Thoracic aorta (tissue), 2 donors: ENCODE measurements around the gene PER1. TPM values are rescaled to one million over a fixed set of nuclear protein-coding genes. Genes with fewer than 3 reads are reported as not detected.

Source experiments
- ATAC-seq: fragments of 150-250 bp; one replicate; pipeline ENCODE4 v1.8.0; 2017; ENCODE audit warnings: low read depth; ENCODE audit not compliant: insufficient number of reproducible peaks, low FRiP score
- DNase-seq: peaks from one replicate; pipeline ENCODE4 v3.0.0-alpha.2; 2020; ENCODE audit warnings: low spot score
- H3K27ac ChIP-seq, 2 donors: fragments of 200-600 bp; sonication (generic); 1 replicate in 1 of 2; 2 replicates in 1 of 2; pipeline ENCODE4 v1.5.1; 2016; ENCODE audit warnings: mild to moderate bottlenecking in 2 of 2, moderate library complexity in 2 of 2
- H3K27me3 ChIP-seq: fragments of 200-600 bp; sonication (generic); replicated peaks from 2 replicates; pipeline ENCODE4 v1.6.0; 2016; ENCODE audit warnings: mild to moderate bottlenecking; ENCODE audit not compliant: insufficient read depth
- H3K36me3 ChIP-seq: fragments of 200-600 bp; sonication (generic); one replicate; pipeline ENCODE4 v1.5.1; 2016
- H3K4me1 ChIP-seq, 2 donors: fragments of 200-600 bp; sonication (generic); 1 replicate in 1 of 2; 2 replicates in 1 of 2; pipeline versions ENCODE4 v1.5.1 to v1.6.0; 2016; ENCODE audit warnings: low read depth in 2 of 2, mild to moderate bottlenecking in 1 of 2; ENCODE audit not compliant: control insufficient read depth in 1 of 2
- H3K4me3 ChIP-seq: fragments of 200-600 bp; sonication (generic); 2 replicates; pipeline ENCODE4 v1.5.1; 2016; ENCODE audit warnings: mild to moderate bottlenecking
- H3K9me3 ChIP-seq: fragments of 200-600 bp; sonication (generic); 2 replicates; pipeline ENCODE4 v1.5.1; 2016
- total RNA-seq, 2 donors: library from RNA; depleted of rRNA; stranded (reverse); fragments of >200 nt; gene quantifications; one replicate each; pipeline versions ENCODE4 v1.1.0 to v1.2.3, GENCODE V29; 2016
- TF ChIP-seq, protein P1 (sequence below): fragments of 200-600 bp; sonication (generic); IDR thresholded peaks from one replicate; pipeline ENCODE4 v1.5.1; 2019; ENCODE audit warnings: antibody characterized with exemption

Gene PER1
- total RNA-seq, 2 donors from 2014 or later: 175 to 292 TPM

DNA sequence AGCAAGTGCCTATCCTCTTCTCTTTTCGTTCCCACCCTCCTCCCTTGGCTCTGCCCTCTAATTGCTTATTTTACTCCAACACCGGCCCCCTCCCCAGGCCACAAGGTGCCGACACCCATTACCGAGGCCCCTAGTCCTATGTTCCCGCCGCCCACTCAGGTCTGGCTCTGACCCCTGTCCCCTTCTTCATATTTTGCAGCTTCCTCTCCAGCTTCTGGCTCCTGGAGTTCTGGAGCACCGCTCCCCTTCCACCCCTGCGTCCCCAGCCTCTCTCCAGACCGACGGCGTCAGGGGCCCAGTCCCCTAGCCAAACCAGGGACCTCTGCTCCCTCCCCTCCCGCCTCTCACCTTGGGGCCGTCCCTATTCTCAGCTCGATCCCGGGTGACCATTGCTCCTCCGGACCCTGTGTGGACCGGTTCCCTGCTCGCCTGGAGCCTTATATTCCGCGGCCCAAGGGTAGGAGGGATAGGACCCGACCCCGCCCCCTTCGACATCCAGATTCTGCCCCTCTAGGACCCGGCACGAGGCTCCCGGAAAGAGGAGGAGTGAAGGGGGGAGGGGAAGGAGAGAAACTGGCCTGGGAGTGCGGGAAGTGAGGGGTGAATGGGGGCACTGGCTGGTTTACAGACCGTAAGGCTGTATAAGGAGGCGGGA, 28.4 kb downstream of the PER1 start, which contains the start of gene HES7:
HES7 (minus strand) TSS at position 412 of the 655 bp plus-strand sequence; CDS start at position 390, 22 bp downstream.
- no peak within 1 kb of the TSS for H3K27ac ChIP-seq
- H3K4me3 ChIP-seq: peak within 1 kb of the TSS; percentile 80
- TF ChIP-seq, protein P1, sequence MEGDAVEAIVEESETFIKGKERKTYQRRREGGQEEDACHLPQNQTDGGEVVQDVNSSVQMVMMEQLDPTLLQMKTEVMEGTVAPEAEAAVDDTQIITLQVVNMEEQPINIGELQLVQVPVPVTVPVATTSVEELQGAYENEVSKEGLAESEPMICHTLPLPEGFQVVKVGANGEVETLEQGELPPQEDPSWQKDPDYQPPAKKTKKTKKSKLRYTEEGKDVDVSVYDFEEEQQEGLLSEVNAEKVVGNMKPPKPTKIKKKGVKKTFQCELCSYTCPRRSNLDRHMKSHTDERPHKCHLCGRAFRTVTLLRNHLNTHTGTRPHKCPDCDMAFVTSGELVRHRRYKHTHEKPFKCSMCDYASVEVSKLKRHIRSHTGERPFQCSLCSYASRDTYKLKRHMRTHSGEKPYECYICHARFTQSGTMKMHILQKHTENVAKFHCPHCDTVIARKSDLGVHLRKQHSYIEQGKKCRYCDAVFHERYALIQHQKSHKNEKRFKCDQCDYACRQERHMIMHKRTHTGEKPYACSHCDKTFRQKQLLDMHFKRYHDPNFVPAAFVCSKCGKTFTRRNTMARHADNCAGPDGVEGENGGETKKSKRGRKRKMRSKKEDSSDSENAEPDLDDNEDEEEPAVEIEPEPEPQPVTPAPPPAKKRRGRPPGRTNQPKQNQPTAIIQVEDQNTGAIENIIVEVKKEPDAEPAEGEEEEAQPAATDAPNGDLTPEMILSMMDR: no peak
- H3K4me1 ChIP-seq: peaks cover 44 to 58% of the 10 kb centered on the region in 2 donors
- H3K9me3 ChIP-seq: no peaks in the 10 kb centered on the region
- DNase-seq (no peak), ATAC-seq (no peak)
- H3K27me3 ChIP-seq: no peaks in the 10 kb centered on the region
- no peaks in the 10 kb centered on the region for H3K36me3 ChIP-seq

DNA sequence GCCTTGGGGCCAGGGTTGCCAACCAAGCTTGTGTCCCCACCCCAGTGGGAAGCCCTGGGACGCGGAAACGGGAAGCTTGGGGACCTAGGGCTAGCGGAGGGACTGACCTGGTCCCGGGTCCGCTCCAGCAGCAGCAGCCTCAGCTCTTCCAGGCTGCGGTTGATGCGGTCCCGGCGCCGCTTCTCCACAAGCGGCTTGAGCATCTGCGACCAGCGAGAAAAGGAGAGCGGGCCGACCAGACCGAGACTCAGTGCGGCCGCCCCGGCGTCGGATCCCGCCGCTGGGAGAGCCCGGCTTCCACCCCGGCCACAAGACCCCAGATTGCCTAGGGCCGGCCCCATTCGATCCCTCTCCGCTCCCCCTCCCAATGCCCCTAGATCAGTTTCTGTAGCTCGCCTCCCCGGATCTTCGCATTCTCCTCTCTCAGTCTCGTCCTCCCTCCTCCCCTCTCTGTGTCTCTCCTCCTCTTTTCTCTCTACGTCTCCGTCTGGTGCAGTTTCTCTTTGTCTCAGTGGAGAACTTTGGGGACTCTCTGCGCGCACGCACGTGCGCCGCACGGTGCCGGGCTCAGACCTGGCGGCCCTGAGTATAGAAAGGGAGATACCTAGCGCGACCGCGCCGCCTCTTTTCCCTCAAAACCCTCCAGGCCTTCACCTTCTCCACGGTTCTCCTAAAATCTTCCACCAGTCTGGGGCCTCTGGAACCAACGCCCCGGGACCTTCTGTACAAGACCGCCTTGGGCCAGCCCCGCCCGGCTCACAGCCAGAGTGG, 29.1 kb downstream of the PER1 start:
- peaks cover 49 to 64% of the 10 kb centered on the region in 2 donors for H3K4me1 ChIP-seq
- H3K9me3 ChIP-seq: no peaks in the 10 kb centered on the region
- H3K27me3 ChIP-seq: no peaks in the 10 kb centered on the region
- H3K36me3 ChIP-seq: no peaks in the 10 kb centered on the region
- no peak for ATAC-seq
- TF ChIP-seq, protein P1: no peak
- no peak overlapping the region for H3K27ac ChIP-seq
- peak overlapping the region; percentile 80 for H3K4me3 ChIP-seq
- no peak for DNase-seq

DNA sequence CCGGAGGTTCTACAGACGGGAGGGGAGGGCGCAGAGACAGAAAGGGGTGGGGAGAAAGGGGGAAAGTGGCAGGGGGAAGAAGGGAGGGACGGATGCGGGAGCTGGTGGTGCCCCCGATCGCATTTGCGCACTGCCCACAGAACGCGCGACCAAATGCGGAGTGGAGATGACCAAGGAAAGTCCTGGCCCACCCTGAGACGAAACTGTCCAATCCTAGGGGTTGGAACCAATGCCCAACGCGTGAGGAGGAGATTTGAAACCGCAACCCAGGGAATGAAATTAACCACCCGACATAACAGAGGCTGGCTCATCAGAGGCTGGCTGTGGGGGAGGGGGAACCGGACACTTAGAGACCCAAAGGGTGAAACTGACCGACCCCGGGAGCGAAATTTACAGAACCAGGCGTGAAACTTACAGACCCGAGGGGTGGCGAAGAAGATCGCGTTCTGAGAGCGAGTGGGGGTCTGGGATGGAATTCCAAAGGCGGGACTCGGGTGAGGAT, 29.7 kb downstream of the PER1 start:
- no peaks in the 10 kb centered on the region for H3K27me3 ChIP-seq
- H3K9me3 ChIP-seq: no peaks in the 10 kb centered on the region
- no peak for DNase-seq
- H3K27ac ChIP-seq: no peak overlapping the region
- H3K4me3 ChIP-seq: peak overlapping the region; percentile 80
- no peak for ATAC-seq
- H3K36me3 ChIP-seq: no peaks in the 10 kb centered on the region
- TF ChIP-seq, protein P1: no peak
- H3K4me1 ChIP-seq: peaks cover 55 to 70% of the 10 kb centered on the region in 2 donors

DNA sequence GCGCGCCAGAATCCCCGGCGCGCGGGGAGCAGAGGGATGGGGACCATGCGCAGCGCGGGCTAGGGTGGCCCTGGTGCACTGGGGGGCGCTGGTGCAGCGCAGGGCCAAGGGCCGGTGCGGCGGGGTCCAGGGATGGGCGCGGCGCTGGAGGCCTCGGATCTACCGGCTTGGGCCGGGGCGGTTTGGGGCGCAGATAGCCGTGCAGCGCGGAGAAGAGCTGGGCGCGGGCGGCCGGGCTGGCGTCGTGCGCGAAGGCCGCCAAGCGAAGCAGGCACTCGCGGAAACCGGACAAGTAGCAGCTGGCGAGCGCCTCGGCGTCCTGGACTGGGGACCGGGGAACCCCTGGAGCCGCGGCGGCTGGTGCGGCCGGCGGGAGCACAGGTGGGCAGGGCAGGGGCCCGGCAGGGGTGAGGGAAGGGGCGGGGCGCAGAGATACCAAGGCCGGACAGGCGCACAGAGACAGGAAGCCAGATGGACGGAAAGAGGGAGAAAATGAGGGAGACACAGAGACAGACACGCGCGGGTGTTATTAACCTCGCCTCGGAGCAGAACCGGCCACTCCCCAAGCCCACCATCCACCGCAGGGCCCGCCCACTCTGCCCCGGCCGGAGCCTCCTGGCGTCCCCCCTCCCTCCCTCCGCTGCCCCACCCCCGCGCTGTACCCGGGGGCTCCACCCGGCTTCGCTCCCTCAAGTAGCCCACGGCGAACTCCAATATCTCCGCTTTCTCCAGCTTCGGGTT, 30.4 kb downstream of the PER1 start:
- H3K36me3 ChIP-seq: no peaks in the 10 kb centered on the region
- ATAC-seq (no peak), DNase-seq (no peak)
- TF ChIP-seq, protein P1: peak; percentile 30
- no peak overlapping the region for H3K27ac ChIP-seq
- H3K27me3 ChIP-seq: peaks cover under 1% of the 10 kb centered on the region
- H3K9me3 ChIP-seq: no peaks in the 10 kb centered on the region
- H3K4me1 ChIP-seq: peaks cover 55 to 73% of the 10 kb centered on the region in 2 donors
- peak overlapping the region; percentile 80 for H3K4me3 ChIP-seq

DNA sequence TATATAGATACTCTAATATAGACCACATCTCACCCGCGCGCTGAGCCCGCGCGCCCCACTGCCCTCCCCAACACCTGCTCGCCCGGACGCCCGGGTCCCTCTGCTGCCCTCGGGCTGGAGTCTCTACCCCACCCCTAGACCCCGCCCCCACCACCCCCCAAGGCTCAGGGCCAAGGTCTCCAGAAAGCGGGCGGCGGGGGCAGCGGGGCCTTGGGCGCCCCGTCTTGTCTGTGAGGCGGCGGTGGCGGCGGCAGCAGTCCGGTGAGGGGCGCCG, 30.9 kb downstream of the PER1 start:
- Histone ChIP-seq H3K27me3 (peaks cover 6% of the 10 kb centered on the region), H3K4me3 (peak overlapping the region; percentile 80), H3K27ac (no peak overlapping the region), H3K4me1 (peaks cover 55 to 73% of the 10 kb centered on the region in 2 donors), H3K9me3 (no peaks in the 10 kb centered on the region), H3K36me3 (no peaks in the 10 kb centered on the region)
- ATAC-seq (no peak), DNase-seq (no peak)
- TF ChIP-seq, protein P1: no peak
